HUES48 (cell line): ENCODE measurements around the gene RPS6KA1.

Source experiments
- H3K27ac ChIP-seq: one replicate; pipeline ENCODE4 v1.7.0; 2013; ENCODE audit warnings: low read depth, low read length, inconsistent platforms
- H3K27me3 ChIP-seq: 2 replicates; pipeline ENCODE4 v1.6.1; 2013; ENCODE audit warnings: mild to moderate bottlenecking, low read length; ENCODE audit not compliant: control insufficient read depth, insufficient read depth
- H3K36me3 ChIP-seq: 2 replicates; pipeline ENCODE4 v1.6.1; 2013; ENCODE audit warnings: low read length; ENCODE audit not compliant: control insufficient read depth, insufficient read depth
- H3K4me1 ChIP-seq: 2 replicates; pipeline ENCODE4 v1.6.1; 2013; ENCODE audit warnings: mild to moderate bottlenecking, low read length; ENCODE audit not compliant: control insufficient read depth, insufficient read depth
- H3K4me3 ChIP-seq: 2 replicates; pipeline ENCODE4 v1.5.1; 2013; ENCODE audit warnings: mild to moderate bottlenecking, low read depth, low read length
- H3K9ac ChIP-seq: 2 replicates; pipeline ENCODE4 v1.6.1; 2013; ENCODE audit warnings: mild to moderate bottlenecking, low read depth, low read length, moderate library complexity
- H3K9me3 ChIP-seq: 2 replicates; pipeline ENCODE4 v1.6.1; 2013; ENCODE audit warnings: low read length; ENCODE audit not compliant: control insufficient read depth, insufficient read depth

Gene RPS6KA1

DNA sequence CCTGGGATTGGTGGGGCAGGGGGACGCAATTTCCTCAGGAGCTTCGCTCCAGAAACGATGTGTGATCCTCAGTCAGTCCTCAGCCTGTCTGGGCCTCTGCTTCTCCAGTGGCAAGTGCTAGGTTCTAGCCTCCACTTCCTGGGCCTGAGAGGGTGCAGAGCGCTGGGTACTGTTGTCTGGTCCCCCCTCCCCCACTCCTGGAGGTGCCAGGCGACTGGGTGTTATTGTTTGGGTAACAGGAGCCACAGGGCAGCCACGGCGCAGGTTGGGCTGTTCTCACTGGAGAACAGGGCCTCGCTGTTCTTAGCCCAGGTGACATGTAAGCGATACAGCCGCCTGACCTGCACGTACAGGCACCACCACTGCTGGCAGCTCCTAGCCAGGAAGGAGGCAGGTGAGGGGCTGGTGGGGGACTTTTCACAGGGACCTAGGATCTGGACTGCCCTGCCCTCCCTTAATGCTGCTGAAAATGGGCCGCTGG, 2.1 kb downstream of the RPS6KA1 start:
- Histone ChIP-seq H3K9me3 (no peaks in the 10 kb centered on the region), H3K27ac (peak overlapping the region; percentile 82), H3K4me3 (peak overlapping the region; percentile 79), H3K4me1 (peaks cover 16% of the 10 kb centered on the region), H3K27me3 (no peaks in the 10 kb centered on the region), H3K36me3 (peaks cover 1% of the 10 kb centered on the region; the same call in 1 of the 2 replicates), H3K9ac (no peak overlapping the region)

DNA sequence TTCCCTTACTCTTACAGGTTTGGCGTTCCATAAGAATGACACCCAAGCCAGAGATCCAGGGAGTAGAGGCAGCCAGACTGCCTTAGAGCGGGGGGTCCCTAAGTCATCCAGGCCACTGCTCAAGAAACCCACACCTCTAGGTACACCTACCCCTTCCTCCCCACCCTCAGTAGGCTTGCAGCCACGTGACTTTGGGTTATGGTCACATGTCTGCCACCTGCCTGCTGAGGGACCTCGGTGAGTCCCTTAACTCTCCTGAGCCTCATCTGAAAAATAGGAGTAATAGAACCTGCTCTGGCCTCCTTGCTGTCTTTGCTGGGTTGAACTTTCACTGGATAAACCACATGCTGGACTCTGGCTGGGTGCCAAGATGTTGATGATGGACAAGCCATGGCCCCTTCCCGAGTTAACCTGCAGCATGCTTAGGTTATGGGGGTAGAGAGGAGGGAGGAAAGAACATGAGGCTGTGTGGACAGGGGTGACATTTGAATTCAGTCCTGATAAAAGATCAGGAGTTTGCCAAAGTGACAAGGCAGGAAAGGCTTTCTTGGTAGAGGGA, 4.5 kb downstream of the RPS6KA1 start:
- no peak overlapping the region for H3K9ac ChIP-seq
- H3K4me3 ChIP-seq: no peak overlapping the region
- H3K27ac ChIP-seq: no peak overlapping the region

DNA sequence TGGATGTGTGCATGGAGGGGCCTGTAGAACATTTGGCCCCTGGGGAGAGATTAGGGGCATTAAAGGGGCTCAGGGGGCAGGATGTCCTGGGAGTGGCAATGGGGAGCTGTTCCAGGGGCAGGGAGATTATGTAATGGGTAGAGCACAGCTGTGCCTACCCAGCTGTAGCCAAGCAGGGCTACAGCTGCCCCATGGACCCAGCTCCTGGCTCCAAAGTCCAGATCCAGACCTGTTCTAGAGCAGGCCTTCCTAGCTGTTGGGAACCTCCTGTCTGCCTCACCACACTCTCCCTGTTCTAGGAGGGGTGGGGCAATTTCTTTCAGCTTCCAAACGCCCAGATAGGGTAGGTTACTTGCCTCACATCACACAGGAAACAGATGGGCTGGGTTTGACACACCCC, 5.6 kb downstream of the RPS6KA1 start:
- Histone ChIP-seq H3K27ac (no peak overlapping the region), H3K36me3 (peaks cover 26% of the 10 kb centered on the region), H3K4me1 (peaks cover 16% of the 10 kb centered on the region), H3K4me3 (no peak overlapping the region), H3K9ac (no peak overlapping the region), H3K9me3 (no peaks in the 10 kb centered on the region), H3K27me3 (no peaks in the 10 kb centered on the region)

More for the DNA sequence above, 4.5 kb downstream of the RPS6KA1 start:
- Histone ChIP-seq H3K4me1 (peaks cover 16% of the 10 kb centered on the region), H3K9me3 (no peaks in the 10 kb centered on the region), H3K27me3 (no peaks in the 10 kb centered on the region), H3K36me3 (peaks cover 19% of the 10 kb centered on the region)

DNA sequence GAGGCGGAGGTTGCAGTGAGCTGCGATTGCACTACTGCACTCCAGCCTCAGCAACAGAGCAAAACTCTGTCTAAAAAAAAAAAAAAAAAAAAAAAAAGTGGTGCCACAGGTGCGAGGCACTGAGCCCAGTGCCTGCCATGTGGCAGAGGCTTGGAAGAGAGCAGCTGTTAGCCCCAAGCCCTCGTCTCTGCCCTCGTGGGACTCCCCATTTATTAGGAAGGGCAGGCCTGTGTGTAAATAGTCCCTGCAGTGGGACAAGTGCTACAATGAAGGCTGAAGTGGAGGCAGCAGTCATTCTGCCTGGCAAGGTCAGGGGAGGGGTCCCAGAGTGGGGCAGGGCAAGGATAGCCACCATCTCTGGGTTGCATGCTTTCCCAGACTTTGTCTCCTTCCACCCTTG, 6.5 kb downstream of the RPS6KA1 start:
- Histone ChIP-seq H3K36me3 (peaks cover 27% of the 10 kb centered on the region), H3K4me3 (no peak overlapping the region), H3K9me3 (no peaks in the 10 kb centered on the region), H3K27ac (no peak overlapping the region), H3K27me3 (no peaks in the 10 kb centered on the region), H3K9ac (no peak overlapping the region), H3K4me1 (peaks cover 9% of the 10 kb centered on the region)

DNA sequence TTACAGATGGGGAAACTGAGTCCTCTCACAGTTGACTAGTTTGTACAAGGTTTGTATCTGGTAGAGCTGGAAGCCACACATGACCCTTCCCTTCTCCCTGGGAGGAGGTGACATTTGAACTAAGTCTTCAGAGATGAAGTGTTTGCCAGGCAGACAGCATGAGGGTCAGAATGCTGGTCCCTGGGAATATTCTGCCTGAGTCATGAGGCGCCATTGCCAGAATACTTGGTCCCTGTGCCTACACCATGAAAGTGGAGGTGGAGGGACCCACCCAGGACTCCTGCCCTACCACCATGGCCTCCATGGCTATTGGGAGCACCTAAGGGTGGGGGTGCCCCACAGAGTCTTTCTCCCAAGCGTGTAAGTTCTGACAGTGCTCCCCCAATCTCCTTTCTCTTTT, 7.0 kb downstream of the RPS6KA1 start:
- H3K9me3 ChIP-seq: no peaks in the 10 kb centered on the region
- H3K27me3 ChIP-seq: no peaks in the 10 kb centered on the region
- peaks cover 27% of the 10 kb centered on the region for H3K36me3 ChIP-seq
- H3K4me3 ChIP-seq: no peak overlapping the region
- peaks cover 6% of the 10 kb centered on the region for H3K4me1 ChIP-seq
- H3K9ac ChIP-seq: no peak overlapping the region
- no peak overlapping the region for H3K27ac ChIP-seq

DNA sequence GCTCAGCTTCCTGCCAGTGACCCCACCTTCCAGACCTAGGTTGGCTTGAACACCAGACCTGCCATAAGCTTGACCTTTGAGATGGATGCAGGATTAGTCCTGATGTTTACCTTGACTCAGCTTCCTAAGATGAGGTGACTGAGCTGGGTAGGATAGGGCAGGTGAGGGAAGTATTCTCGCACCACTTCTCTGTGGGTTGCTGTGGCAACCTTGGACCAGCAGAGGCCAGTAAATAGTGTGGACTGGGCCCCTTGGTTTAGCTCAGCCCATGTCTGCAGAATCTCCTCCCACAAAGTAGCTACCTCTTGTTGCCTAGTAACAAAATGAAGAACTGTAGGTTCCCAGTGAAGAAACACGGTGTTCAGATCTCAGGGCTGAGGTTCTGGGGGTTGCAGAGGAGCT, 8.4 kb downstream of the RPS6KA1 start:
- H3K27ac ChIP-seq: no peak overlapping the region
- H3K27me3 ChIP-seq: no peaks in the 10 kb centered on the region
- H3K9me3 ChIP-seq: no peaks in the 10 kb centered on the region
- H3K4me3 ChIP-seq: no peak overlapping the region
- H3K36me3 ChIP-seq: peaks cover 27% of the 10 kb centered on the region
- H3K9ac ChIP-seq: no peak overlapping the region
- peaks cover 7% of the 10 kb centered on the region for H3K4me1 ChIP-seq

DNA sequence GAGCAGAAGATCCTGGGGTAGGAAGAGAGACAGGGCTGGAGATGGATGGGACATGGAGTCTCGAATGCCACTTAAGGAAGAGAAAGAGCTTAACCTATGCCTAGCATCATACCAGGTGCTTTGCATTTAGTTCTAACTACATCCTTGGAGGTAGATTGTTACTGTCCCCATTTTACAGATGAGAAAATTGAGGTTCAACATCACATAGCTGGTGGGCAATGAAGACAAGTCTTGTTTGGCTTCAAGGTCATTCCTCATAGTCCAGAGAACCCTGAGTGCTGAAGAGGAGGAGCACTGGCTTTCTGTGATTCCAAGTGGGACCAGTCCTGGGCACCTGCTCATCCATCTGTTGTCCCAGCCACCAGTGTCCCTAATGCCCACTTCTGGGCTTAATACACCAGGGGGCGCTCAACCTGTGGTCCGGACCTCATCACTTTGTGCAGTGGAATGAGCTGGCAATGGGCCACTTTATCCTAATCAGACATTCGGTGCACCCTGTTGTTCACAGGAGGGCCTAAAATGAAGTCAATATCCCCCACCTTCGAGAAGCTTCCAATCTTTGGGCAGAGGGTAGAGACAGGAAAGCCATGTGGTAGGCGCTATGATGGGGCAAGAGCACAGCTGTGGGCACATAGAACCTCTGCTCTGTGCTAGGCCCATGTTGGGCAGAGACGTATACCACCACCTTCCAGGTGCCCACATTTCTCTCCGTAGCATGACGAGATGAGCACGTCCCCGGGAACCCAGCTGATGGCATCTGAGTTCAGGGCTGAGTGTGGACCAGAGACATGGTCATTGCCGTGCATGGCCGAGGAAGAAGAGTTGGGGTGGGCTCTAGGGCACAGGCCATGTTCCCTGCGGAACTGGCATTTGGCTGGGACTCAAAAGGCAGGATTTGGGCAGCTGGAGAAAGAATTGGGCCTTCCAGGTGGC, 9.2 kb downstream of the RPS6KA1 start:
- peaks cover 27% of the 10 kb centered on the region for H3K36me3 ChIP-seq
- H3K4me1 ChIP-seq: peaks cover 7% of the 10 kb centered on the region

DNA sequence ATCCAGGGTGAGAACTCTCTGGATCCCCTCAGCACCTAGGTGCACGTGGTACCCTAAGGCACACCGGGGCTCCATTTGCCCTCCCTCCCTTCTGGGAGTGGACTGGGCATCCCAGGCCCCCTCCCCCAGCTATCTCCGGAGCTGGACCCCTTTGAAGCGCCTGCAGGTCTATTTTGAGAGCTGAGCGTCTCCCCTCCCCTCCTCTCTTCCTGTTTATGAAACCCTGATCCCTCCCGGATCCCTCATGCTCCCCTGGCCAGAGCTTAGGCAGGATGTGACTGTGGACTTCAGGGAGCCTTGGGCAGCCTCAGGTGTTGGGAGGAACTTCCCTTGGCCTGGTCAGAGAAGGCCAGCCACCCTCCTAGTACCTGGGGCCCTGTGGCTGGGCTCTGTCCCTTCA, 10.2 kb downstream of the RPS6KA1 start:
- Histone ChIP-seq H3K4me3 (no peak overlapping the region), H3K36me3 (peaks cover 27% of the 10 kb centered on the region), H3K27ac (no peak overlapping the region), H3K27me3 (no peaks in the 10 kb centered on the region), H3K9me3 (no peaks in the 10 kb centered on the region), H3K9ac (no peak overlapping the region), H3K4me1 (peaks cover 7% of the 10 kb centered on the region)

More for the DNA sequence above, 9.2 kb downstream of the RPS6KA1 start:
- no peak overlapping the region for H3K9ac ChIP-seq
- H3K9me3 ChIP-seq: no peaks in the 10 kb centered on the region
- H3K27me3 ChIP-seq: no peaks in the 10 kb centered on the region
- no peak overlapping the region for H3K27ac ChIP-seq
- no peak overlapping the region for H3K4me3 ChIP-seq

DNA sequence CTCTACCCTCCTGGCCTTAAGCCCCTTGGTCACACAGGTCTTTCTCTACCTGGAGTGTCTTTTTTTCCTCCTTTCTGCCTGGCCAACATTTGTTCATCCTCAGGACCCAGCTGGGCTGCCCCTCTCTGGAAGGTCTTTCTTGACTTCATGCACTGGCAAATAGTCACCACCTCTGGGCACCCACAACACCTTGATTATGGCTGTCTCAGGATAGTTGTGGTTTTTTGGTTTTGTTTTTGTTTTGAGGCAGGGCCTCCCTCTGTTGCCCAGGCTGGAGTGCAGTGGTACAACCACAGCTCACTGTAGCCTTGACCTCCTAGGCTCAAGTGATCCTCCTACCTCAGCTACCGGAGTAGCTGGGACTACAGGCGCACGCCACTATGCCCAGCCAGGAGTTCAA, 10.8 kb downstream of the RPS6KA1 start:
- no peaks in the 10 kb centered on the region for H3K9me3 ChIP-seq
- H3K27ac ChIP-seq: no peak overlapping the region
- peaks cover 27% of the 10 kb centered on the region for H3K36me3 ChIP-seq
- no peak overlapping the region for H3K9ac ChIP-seq
- H3K4me3 ChIP-seq: no peak overlapping the region
- H3K4me1 ChIP-seq: peaks cover 7% of the 10 kb centered on the region
- H3K27me3 ChIP-seq: no peaks in the 10 kb centered on the region

DNA sequence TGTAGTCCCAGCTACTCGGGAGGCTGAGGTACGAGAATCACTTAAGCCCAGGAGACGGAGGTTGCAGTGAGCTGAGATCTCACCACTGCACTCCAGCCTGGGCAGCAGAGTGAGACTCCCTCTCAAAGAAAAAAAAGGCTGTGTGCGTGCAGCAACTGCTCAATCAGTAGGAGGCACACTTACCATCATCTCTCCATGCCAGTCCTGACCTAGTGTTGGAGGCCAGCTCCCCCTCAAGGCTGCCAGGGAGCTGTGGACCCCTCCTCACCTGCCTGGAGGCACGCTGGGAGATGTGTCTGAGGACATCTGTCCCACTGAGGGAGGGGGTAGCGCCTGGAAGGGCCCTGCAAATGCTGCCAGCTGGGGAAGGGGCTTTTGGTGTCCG, 11.9 kb downstream of the RPS6KA1 start:
- no peak overlapping the region for H3K4me3 ChIP-seq
- no peaks in the 10 kb centered on the region for H3K27me3 ChIP-seq
- H3K9me3 ChIP-seq: no peaks in the 10 kb centered on the region
- H3K36me3 ChIP-seq: peaks cover 37% of the 10 kb centered on the region
- H3K9ac ChIP-seq: no peak overlapping the region
- peak overlapping the region; percentile 59 for H3K27ac ChIP-seq
- H3K4me1 ChIP-seq: peaks cover 7% of the 10 kb centered on the region
